GM19397 (cell line): ENCODE data around the gene ZFHX3.

ENCODE experiments used
- ATAC-seq: cut with Tn5 transposase; IDR thresholded peaks from one replicate; pipeline ENCODE4 v1.9.1; 2021; ENCODE audit warnings: mild to moderate bottlenecking, moderate library complexity; ENCODE audit not compliant: unreplicated experiment

The ZFHX3 gene

DNA sequence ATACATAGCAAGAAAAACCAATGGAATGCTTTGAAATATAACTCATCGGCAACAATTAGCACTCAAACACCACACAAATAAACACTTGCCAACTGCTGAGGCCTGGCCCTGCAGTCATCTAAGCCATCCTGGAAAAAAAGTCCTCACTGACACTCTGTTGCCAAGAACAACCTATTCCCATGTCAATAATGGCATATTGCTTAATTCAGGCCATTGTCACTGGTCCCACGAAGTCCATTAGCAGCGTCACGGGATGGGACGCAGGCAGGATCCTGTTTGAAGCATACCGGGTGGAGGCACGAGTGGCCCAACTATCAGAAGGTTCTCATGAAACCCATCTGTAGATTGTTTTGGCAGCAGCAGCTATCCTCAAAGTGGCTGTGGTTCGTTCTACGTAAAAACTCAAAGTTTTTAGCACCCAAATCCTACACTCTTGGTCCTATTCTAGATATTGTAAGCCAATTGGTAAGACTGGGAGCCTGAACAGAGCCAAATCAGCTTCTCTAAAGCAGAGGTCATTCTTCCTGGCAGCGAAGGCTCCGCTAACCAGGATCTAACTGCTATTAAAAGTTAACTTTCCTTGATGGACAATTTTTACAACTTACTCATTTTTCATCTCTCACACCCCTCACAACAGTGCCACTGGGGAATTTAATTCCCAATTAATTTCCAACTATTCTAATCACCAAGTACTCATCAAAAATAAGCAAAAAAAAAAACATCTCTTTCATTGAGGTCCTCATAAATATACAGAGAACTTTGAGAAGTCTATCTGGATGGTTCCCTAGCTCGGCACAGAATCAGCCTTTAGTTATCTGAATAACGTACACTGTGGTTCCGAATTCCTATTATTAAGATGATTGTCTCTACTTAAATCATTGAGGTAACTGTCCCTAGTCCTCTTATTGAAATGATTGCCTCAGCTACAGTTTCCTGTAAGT lies 91.5 kb downstream of the ZFHX3 start:
- no peak for ATAC-seq

GRCh38 chr16:72952811-72953271 lies 95.1 kb downstream of the ZFHX3 start:
- ATAC-seq = no peak

DNA sequence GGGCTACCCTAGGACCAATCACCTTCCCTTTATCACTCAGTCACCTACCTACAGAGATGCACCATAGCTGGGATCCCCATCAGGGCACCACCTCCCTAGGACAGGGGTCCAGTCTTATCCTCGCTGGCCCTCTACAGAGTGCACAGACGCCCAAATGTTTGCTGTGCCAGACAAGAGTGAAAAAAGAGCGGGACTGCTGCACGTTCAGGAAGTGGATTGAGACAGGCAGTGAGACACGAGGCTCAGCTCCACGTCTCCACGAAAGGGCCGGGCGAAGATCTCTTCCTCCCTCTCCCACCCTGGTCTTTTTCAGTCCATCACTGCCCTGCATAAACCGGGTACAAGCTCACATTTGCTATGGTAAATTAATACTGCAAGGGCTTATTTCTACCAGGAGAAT lies 95.5 kb downstream of the ZFHX3 start:
- no peak for ATAC-seq

- ATAC-seq = no peak
Observed at GRCh38 chr16:72951916-72952315, 96.0 kb downstream of the ZFHX3 start.

DNA sequence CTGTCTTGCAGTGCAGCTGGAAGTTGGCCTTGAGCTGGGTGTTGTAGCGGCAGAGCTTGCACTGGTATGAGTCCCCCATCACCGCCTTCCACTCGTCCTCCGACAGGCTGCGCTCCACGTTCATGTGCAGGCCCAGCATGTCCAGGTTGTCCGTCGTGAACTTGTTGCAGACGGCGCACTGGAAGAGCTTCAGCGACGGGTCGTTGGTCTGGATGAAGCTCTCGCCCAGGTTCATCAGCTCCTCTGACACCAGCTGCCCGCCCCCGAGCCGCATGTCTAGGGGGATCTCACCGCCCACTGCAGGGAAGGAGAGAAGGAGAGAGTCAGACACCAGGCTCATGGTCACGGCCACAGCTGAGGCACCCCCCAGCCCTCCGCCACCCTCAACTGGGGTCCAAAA lies 97.3 kb downstream of the ZFHX3 start:
- ATAC-seq = no peak

DNA sequence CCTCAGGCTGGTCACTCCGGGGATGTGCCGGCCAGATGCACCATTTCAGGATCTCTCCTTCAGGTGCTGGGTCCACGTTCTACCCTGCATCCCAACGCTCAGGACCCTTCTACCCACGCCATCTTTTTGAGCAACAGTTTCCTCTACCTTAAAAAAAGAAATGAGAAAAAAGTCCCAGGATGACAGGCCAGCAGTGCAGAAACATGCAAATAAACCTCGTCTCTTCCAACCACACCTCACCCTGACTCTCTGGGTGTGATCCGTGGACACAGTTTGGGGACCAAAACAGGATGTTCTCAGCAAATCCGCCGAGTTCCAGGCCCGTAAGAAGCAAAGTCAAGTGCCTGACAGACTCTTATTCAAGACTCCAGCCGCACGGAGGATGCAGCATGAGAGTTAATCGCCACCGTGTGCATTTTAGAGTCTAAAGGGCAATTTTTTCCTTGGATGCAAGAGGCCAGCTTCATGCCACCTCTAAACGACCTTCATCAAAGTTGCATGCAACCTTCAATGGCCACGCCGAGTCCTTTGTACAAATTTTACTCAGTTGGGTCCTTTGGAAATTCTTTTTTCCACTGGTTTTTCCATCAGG lies 99.6 kb downstream of the ZFHX3 start:
- ATAC-seq = no peak

GRCh38 chr16:72947379-72948237 lies 100.3 kb downstream of the ZFHX3 start:
- no peak for ATAC-seq

- ATAC-seq = no peak
Observed at GRCh38 chr16:72946474-72947194, 101.3 kb downstream of the ZFHX3 start.

- ATAC-seq = no peak
Observed at GRCh38 chr16:72946063-72946462, 101.9 kb downstream of the ZFHX3 start.

- no peak for ATAC-seq
Observed at GRCh38 chr16:72945611-72946010, 102.3 kb downstream of the ZFHX3 start.

DNA sequence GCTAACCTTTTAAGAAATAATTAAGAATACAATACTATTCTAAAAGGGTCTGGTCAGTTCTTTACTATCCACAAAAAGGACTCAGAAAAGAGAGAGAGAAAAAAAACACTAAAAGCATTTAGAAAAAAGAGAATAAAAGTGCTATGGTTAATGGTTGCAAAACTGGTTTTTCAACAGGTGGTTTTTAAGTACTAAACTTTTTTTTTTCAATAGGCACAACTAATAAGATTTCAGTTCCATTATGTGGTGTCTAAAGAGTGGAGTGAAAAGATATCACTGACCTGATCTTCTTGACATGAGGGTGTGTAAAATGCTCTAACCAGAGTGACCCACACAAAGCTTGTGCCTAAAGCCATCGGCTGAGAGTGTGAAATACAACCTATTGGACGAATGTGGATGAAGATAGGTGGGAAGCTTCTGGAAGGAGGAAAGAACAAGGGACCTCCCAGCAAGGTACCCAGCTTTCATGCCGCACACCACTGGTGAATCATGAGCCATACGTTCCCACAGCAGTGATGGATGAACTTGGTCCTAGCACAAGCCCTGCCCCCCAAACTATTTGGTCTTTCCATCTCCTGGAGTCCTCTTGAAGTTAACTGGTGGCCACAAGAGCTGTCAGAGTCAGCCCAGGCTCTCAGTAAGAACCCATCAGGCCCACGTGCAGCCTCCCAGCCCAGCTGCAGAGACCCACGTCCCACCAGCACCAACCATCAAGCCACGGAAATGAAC lies 103.0 kb downstream of the ZFHX3 start:
- no peak for ATAC-seq

DNA sequence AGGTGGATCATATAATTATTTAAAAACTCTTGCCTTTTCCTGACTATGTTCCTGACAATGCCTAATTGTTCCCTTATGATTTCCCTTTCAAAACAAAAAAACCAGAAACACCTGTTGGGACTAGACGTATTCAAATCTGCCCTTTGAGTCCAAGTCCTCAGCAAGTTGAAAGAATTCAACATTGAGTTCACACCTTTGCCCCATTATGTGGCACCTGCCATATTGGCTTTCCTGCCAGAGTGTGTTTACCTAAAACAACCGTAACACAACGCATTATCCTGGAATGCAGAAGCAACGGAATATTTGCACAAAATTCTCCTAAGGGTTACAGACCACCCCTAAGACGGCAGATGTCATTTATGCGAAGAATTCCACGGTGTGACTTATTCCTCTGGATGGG lies 105.9 kb downstream of the ZFHX3 start:
- no peak for ATAC-seq

DNA sequence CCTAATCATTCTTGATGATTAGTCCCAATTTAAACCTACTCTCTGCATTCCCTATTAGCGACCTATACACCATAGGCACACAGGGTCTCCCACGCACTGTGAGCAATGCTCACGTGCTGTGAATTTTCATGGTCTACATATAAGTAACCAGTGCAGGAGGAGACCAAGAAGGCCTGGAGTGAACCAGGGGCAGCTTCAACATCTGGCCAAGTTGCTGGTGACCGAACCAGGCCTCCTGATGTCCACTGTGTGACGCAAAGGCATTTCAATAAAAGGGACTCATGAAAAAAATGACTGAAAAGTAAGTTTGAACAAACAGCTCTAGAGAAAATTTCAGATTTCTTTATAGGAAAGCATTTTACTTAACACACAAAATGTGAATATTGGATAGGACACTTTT lies 107.0 kb downstream of the ZFHX3 start:
- no peak for ATAC-seq

DNA sequence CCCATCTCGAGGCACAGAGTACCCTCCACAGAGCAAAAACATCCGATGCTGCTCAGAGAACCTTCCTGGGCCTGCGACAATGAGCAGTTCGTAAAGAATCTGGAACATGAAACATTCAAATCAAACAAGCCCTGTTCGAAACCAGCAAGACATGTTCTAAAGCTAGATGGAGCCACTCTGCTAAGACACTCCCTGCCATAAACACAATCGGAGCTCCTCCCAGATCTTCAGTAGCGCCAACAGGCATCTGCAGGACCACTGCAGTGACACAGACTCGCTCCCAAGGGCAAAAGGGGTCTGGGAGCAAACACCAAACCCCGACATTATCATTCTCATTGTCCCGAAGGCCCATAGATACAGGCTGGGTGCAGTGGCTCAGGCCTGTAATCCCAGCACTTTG lies 108.7 kb downstream of the ZFHX3 start:
- ATAC-seq = no peak

- no peak for ATAC-seq
Observed at GRCh38 chr16:72938795-72939164, 109.1 kb downstream of the ZFHX3 start.

DNA sequence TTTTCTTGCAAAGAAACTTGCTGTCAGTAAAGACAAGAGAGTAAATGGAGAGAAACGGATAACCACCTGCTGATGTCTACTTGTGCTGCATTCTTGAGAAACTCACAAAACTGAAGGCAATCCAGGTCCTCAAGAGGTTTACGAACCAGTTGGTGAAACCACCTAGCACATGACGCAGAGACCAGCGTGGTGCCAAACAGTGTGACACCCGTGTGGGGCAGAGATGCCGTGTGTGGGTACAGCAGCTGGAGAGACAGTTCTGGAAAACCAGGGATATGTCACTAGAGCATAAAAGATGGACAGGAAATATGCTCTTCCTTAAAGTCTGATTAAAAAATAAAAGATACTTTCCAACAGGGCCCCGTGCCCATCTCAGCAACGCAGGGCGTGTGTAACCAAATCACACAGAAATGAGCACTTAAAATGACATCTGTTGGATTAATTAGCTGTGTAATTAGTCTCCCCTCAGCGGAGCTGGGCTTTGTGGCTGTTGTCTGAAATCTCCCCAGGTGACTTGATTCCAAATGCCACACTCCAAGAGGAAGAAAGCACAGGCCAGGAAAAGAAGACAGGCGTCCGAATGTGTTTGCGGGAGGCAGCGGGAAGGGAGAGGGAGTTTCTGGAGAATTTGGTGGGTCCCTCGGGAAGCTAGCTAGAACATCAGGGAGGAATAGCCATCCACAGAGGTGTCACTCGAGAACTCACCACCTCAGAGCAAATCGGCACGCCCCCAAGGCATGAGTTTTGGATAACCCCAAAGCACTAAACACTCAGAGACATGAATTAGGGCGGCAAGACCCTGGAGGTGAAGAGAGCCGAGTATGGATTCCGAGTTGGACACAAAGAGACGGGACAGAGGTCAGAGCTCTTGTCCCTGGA lies 109.8 kb downstream of the ZFHX3 start:
- ATAC-seq = no peak

GRCh38 chr16:72937360-72937759 lies 110.6 kb downstream of the ZFHX3 start:
- no peak for ATAC-seq

DNA sequence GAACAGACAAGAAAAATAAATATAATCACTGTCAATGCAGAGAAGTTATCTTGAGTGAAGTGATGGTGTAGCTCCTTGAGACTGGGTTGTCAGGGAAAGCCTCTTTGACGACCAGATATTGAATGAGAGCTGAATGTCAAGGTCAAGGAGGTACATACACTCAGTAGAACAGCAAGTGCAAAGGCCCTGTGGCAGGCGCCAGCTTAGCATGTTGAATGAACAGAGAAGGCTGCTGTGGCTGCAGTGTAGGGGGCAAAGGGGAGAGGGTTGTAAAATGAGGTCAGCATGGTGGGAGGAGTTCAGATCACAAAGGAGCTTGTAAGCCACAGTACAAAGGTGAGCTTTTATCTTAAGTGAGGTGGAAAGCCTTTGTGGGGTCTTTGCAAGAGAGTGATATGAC lies 111.5 kb downstream of the ZFHX3 start:
- no peak for ATAC-seq

DNA sequence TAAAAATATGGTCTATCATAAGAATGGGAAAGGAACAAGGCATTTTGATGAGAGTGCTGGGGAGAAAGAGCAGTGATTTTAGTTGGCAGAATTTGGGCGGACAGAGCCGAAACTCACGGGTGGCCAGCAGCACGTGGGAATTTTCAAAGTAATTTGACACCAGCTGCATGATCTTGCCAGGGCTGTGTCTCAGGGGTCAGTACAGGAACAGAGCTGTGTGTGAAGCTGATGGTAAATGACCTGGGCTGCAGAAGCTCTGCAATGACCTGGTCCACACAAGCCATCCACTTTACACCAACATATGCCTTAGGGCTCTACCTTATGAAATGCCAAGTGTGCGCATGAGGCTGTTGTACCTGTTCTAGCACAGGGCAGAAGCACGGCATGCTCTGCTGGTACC lies 112.0 kb downstream of the ZFHX3 start:
- ATAC-seq = no peak
